Renal cortex interstitium (tissue), 11 donors: ENCODE measurements around the gene CLGN. TPM values are rescaled to one million over a fixed set of nuclear protein-coding genes. Genes with fewer than 3 reads are reported as not detected.

Experiments
- DNase-seq, 11 donors: peaks; one replicate each; pipeline ENCODE4 v3.0.0-alpha.2; 2013; ENCODE audit warnings: low read depth in 9 of 11, low spot score in 4 of 11; ENCODE audit errors: extremely low read depth in 1 of 11
- polyA plus RNA-seq, 3 donors: library from polyadenylated mRNA; unstranded; fragments of 120-200 nt; gene quantifications; one replicate each; pipeline ENCODE4 v1.2.1, GENCODE V29; 2013; ENCODE audit not compliant: insufficient read length in 3 of 3

The CLGN gene
- polyA plus RNA-seq, 3 donors, result 3.5 to 5.4 (median 3.6) TPM

- DNase-seq, result no peak
Measured at GRCh38 chr4:140406292-140406691, 21.2 kb downstream of the CLGN start.

GRCh38 chr4:140400111-140400510 is 27.3 kb downstream of the CLGN start:
- no peak for DNase-seq

- DNase-seq, result no peak
Measured at GRCh38 chr4:140395668-140396067, 31.8 kb downstream of the CLGN start.

- no peak for DNase-seq
Measured at GRCh38 chr4:140388015-140388414, 39.4 kb downstream of the CLGN start.

- DNase-seq, result no peak
Measured at GRCh38 chr4:140382732-140383131, 44.7 kb downstream of the CLGN start.

GRCh38 chr4:140374130-140374477 is 53.3 kb downstream of the CLGN start:
- no peak for DNase-seq

- DNase-seq, result peak; percentile 97 to 100 (median 99)
Measured at GRCh38 chr4:140373328-140374129, 53.9 kb downstream of the CLGN start, which contains the start of gene SCOC. SCOC (plus strand) TSS chr4:140373646; CDS start chr4:140379171, 5,525 bp downstream.

GRCh38 chr4:140372751-140373327 is 54.6 kb downstream of the CLGN start:
- peak in 4 of 11 donors; percentile 20 to 30 (median 26) for DNase-seq

GRCh38 chr4:140368686-140369085 is 58.8 kb downstream of the CLGN start:
- DNase-seq, result no peak

- DNase-seq, result no peak
Measured at GRCh38 chr4:140367738-140368137, 59.7 kb downstream of the CLGN start.

GRCh38 chr4:140363558-140363957 is 63.9 kb downstream of the CLGN start:
- no peak for DNase-seq

- DNase-seq, result no peak
Measured at GRCh38 chr4:140363051-140363450, 64.4 kb downstream of the CLGN start.

- DNase-seq, result no peak
Measured at GRCh38 chr4:140361099-140361498, 66.3 kb downstream of the CLGN start.

- peak in 8 of 11 donors; percentile 76 to 87 (median 81) for DNase-seq
Measured at GRCh38 chr4:140359562-140360427, 67.7 kb downstream of the CLGN start.

GRCh38 chr4:140358281-140358680 is 69.2 kb downstream of the CLGN start:
- DNase-seq, result no peak

GRCh38 chr4:140357868-140358267 is 69.6 kb downstream of the CLGN start:
- no peak for DNase-seq

- DNase-seq, result no peak
Measured at GRCh38 chr4:140355288-140355687, 72.2 kb downstream of the CLGN start.

- peak in 1 of 11 donors; percentile 43 for DNase-seq
Measured at GRCh38 chr4:140353786-140354185, 73.7 kb downstream of the CLGN start.

GRCh38 chr4:140351093-140352075 is 76.1 kb downstream of the CLGN start:
- DNase-seq, result no peak
